Body of pancreas (tissue), 4 donors: ENCODE results near the gene SCGB1A1.

ENCODE experiments used
- POLR2A ChIP-seq, 3 donors: fragments of 450-650 bp; IDR thresholded peaks; one replicate each; pipeline ENCODE4 v1.6.1; 2016; ENCODE audit warnings: antibody characterized with exemption in 3 of 3, mild to moderate bottlenecking in 2 of 3
- TF ChIP-seq, protein P1 (sequence below), 7 experiments: fragments of 450-650 bp in 4 of 7; fragments of 200-600 bp in 3 of 7; sonication (generic) in 3 of 7; IDR thresholded peaks; one replicate each; pipeline ENCODE4 v1.5.1; 2016 to 2019; ENCODE audit warnings: antibody characterized with exemption in 7 of 7

DNA sequence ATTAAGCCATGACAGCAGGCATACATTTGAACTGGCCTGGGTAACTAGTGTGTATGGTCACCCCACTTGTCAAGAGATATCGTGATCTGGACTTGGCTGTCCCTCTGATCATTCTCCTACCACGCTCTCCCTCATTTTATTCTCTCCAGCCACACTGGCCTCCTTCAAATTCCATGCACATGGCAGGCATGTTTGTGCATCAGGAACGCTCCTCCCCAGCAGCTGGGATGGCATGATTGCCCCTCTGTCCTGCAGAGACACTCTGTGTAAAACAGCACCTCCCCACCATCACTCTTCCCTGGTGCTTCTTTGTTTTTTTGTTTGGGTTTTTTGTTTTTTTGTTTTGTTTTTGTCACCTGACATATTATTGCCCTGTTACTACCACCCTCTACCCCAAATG is 31.5 kb upstream of the SCGB1A1 start:
- TF ChIP-seq, protein P1, sequence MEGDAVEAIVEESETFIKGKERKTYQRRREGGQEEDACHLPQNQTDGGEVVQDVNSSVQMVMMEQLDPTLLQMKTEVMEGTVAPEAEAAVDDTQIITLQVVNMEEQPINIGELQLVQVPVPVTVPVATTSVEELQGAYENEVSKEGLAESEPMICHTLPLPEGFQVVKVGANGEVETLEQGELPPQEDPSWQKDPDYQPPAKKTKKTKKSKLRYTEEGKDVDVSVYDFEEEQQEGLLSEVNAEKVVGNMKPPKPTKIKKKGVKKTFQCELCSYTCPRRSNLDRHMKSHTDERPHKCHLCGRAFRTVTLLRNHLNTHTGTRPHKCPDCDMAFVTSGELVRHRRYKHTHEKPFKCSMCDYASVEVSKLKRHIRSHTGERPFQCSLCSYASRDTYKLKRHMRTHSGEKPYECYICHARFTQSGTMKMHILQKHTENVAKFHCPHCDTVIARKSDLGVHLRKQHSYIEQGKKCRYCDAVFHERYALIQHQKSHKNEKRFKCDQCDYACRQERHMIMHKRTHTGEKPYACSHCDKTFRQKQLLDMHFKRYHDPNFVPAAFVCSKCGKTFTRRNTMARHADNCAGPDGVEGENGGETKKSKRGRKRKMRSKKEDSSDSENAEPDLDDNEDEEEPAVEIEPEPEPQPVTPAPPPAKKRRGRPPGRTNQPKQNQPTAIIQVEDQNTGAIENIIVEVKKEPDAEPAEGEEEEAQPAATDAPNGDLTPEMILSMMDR (IDR thresholded peaks at IDR 0.05): no peak
- no peak for TF ChIP-seq POLR2A (IDR thresholded peaks at IDR 0.05)
